ENCODE results near the gene C4A.
"Not testable (repeated sequence)": the region's sequence is repeated elsewhere in the genome, so short reads cannot be mapped to it uniquely, and the experiment has no call there.

C4A gene

GRCh38 chr6:31989363-31989762 is 7.5 kb downstream of the C4A start:
- DNase-seq = not testable (repeated sequence)

GRCh38 chr6:31994421-31994820 is 12.6 kb downstream of the C4A start:
- not testable (repeated sequence) for DNase-seq

DNA sequence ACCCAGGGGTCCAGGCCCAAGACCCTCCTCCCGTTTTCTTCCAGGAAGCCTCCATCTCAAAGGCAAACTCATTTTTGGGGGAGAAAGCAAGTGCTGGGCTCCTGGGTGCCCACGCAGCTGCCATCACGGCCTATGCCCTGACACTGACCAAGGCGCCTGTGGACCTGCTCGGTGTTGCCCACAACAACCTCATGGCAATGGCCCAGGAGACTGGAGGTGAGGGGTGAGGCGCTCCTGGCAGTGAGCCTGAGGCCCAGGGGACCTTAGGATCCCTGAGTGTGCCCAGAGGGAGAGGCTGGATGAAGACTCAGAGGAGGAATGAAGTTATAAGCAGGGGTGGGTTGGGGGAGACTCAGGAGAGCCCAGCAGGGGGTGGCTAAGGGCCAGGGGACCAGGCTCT is 14.5 kb downstream of the C4A start:
- not testable (repeated sequence) for DNase-seq

- DNase-seq = not testable (repeated sequence)
These were observed 20.9 kb downstream of the C4A start for GRCh38 chr6:32002546-32003268.

GRCh38 chr6:32003301-32003700 is 21.4 kb downstream of the C4A start:
- DNase-seq = not testable (repeated sequence)

DNA sequence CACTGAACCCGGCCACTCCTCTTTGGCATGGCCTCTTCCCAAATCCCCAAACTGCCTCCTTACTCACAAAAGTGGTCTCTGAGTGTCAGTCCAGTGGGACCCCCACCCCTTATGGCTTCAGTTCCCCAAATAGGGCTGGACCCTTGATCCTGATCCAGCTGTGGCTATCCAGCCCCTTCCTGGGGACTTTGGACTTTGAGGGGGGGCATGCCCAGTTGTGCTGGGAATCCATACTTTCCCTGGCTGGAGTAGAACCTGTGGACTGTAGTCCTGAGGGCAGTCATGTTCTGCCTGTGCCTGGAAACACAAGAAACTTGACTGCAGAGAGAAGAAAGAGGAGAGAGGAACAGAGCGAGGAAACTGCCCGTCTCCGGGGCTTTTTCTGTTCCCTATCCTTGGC is 22.5 kb downstream of the C4A start:
- not testable (repeated sequence) for DNase-seq

GRCh38 chr6:32004864-32005537 is 23.1 kb downstream of the C4A start:
- DNase-seq = not testable (repeated sequence)

DNA sequence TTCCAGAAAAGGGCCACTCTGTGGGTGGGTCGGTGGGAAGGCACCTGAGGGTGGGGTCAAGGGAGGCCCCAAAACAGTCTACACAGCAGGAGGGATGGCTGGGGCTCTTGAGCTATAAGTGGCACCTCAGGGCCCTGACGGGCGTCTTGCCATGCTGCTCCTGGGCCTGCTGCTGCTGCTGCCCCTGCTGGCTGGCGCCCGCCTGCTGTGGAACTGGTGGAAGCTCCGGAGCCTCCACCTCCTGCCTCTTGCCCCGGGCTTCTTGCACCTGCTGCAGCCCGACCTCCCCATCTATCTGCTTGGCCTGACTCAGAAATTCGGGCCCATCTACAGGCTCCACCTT is 23.7 kb downstream of the C4A start:
- DNase-seq = not testable (repeated sequence)

DNA sequence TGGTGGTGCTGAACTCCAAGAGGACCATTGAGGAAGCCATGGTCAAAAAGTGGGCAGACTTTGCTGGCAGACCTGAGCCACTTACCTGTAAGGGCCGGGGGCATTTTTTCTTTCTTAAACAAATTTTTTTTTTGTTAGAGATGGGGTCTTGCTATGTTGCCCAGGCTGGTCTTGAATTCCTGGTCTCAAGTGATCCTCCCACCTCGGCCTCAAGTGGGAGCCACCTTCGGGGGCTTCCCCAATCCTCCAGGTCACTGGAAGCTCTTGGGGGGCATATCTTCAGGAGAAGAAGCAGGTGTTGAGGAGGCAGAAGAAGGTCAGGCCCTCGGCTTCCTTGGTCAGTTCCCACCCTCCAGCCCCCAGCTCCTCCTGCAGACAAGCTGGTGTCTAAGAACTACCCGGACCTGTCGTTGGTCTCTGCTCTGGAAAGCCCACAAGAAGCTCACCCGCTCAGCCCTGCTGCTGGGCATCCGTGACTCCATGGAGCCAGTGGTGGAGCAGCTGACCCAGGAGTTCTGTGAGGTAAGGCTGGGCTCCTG is 24.2 kb downstream of the C4A start:
- DNase-seq = not testable (repeated sequence)

GRCh38 chr6:32007086-32007485 is 25.2 kb downstream of the C4A start:
- not testable (repeated sequence) for DNase-seq

DNA sequence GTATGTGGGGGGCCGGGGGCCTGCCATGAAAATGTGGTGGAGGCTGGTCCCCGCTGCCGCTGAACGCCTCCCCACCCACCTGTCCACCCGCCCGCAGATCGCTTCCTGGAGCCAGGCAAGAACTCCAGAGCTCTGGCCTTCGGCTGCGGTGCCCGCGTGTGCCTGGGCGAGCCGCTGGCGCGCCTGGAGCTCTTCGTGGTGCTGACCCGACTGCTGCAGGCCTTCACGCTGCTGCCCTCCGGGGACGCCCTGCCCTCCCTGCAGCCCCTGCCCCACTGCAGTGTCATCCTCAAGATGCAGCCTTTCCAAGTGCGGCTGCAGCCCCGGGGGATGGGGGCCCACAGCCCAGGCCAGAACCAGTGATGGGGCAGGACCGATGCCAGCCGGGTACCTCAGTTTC is 26.2 kb downstream of the C4A start:
- DNase-seq = not testable (repeated sequence)

GRCh38 chr6:32008616-32009015 is 26.8 kb downstream of the C4A start:
- not testable (repeated sequence) for DNase-seq

GRCh38 chr6:32009537-32009936 is 27.7 kb downstream of the C4A start:
- DNase-seq = not testable (repeated sequence)

- not testable (repeated sequence) for DNase-seq
These were observed 29.1 kb downstream of the C4A start for GRCh38 chr6:32010856-32011530.

GRCh38 chr6:32012941-32013617 is 31.2 kb downstream of the C4A start:
- DNase-seq = not testable (repeated sequence)

GRCh38 chr6:32013738-32014137 is 31.9 kb downstream of the C4A start:
- not testable (repeated sequence) for DNase-seq

GRCh38 chr6:32014547-32014946 is 32.7 kb downstream of the C4A start, which contains the start of gene C4B:
C4B (plus strand) TSS chr6:32014795; CDS start chr6:32014846, 51 bp downstream.
- DNase-seq = not testable (repeated sequence)

DNA sequence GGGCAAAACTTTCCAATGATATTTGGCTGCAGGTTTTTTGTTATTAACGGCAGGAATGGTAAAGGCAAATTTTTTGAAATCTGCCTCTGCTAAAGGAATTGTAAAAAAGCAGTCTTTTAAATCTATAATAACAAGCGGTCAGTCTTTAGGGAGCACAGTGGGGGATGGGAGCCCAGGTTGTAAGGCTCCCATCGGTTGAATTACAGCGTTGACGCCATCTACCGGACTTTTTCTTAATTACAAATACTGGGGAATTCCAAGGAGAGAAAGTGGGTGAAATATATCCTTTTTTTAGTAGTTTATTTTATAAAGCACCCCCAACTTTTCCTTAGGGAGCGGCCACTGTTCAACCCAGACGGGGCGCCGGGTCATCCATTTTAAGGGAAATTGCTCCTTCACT is 40.2 kb downstream of the C4A start:
- DNase-seq = not testable (repeated sequence)

DNA sequence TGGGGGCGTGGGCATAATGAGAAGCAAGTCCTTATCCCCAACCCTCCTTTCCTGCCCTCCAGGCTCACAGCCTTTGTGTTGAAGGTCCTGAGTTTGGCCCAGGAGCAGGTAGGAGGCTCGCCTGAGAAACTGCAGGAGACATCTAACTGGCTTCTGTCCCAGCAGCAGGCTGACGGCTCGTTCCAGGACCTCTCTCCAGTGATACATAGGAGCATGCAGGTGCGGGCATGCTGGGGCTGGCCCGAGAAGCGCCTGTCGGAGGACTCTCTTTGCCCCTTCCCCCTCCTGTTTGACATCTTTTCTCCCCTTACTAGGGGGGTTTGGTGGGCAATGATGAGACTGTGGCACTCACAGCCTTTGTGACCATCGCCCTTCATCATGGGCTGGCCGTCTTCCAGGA is 46.8 kb downstream of the C4A start:
- DNase-seq = not testable (repeated sequence)

GRCh38 chr6:32029553-32029952 is 47.7 kb downstream of the C4A start:
- not testable (repeated sequence) for DNase-seq

DNA sequence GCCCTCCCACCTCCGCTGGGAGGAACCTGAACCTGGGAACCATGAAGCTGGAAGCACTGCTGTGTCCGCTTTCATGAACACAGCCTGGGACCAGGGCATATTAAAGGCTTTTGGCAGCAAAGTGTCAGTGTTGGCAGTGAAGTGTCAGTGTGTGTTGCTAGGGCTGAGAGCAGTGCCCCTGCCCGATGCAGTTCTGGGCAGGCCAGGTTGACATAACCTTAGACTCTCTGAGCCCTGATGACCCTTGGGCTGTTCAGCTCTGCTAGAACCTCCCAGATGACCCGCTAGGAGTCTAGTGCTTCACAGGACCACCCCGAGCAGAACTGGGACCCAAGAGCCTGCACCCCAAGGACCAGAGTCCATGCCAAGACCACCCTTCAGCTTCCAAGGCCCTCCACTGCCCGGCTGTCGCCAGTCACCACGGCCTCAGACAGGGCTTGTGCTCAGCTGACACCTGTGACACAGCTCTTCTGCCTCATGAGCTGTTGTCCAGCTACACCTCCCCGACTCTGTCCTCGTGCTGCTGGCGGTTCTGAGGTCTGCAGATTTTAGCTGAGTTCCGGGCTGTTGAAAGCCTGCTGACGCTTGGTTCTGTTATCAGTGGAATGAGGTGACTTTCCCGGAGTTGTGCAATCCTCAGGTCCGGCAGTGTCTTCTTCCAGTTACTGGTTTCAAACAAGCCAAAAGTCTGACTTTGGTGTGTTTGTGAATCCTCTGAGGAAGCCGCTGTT is 53.6 kb downstream of the C4A start:
- not testable (repeated sequence) for DNase-seq

GRCh38 chr6:32037136-32037535 is 55.3 kb downstream of the C4A start:
- DNase-seq = not testable (repeated sequence)
